HG03280 (cell line): ENCODE results near the gene MTG2.

Experiments
- ATAC-seq: cut with Tn5 transposase; IDR thresholded peaks from one replicate; pipeline ENCODE4 v1.9.1; 2021; ENCODE audit warnings: mild to moderate bottlenecking, moderate library complexity; ENCODE audit not compliant: unreplicated experiment

Gene MTG2

GRCh38 chr20:62178316-62179161 lies 4.3 kb upstream of the MTG2 start:
- ATAC-seq = no peak

- ATAC-seq = no peak
Measured at GRCh38 chr20:62179162-62179504, 3.7 kb upstream of the MTG2 start.

GRCh38 chr20:62181808-62182207 lies 1.0 kb upstream of the MTG2 start:
- no peak for ATAC-seq

GRCh38 chr20:62183426-62184142 lies 756 bp downstream of the MTG2 start:
- ATAC-seq = no peak

- ATAC-seq = no peak
Measured at GRCh38 chr20:62186096-62186426, 3.2 kb downstream of the MTG2 start.

- ATAC-seq = no peak
Measured at GRCh38 chr20:62186887-62187866, 4.3 kb downstream of the MTG2 start.

GRCh38 chr20:62190639-62191411 lies 8.0 kb downstream of the MTG2 start:
- ATAC-seq = no peak

GRCh38 chr20:62191781-62192559 lies 9.1 kb downstream of the MTG2 start:
- ATAC-seq = no peak

- no peak for ATAC-seq
Measured at GRCh38 chr20:62192635-62193034, 9.8 kb downstream of the MTG2 start.

GRCh38 chr20:62193079-62194025 lies 10.5 kb downstream of the MTG2 start:
- no peak for ATAC-seq

- ATAC-seq = no peak
Measured at GRCh38 chr20:62195075-62195405, 12.2 kb downstream of the MTG2 start.

- no peak for ATAC-seq
Measured at GRCh38 chr20:62195736-62196135, 12.9 kb downstream of the MTG2 start.

GRCh38 chr20:62196286-62196685 lies 13.5 kb downstream of the MTG2 start:
- no peak for ATAC-seq

- no peak for ATAC-seq
Measured at GRCh38 chr20:62197311-62197710, 14.5 kb downstream of the MTG2 start.

GRCh38 chr20:62197801-62198200 lies 15.0 kb downstream of the MTG2 start:
- no peak for ATAC-seq

- ATAC-seq = no peak
Measured at GRCh38 chr20:62198496-62198895, 15.7 kb downstream of the MTG2 start.

- ATAC-seq = no peak
Measured at GRCh38 chr20:62198931-62199330, 16.1 kb downstream of the MTG2 start.

- no peak for ATAC-seq
Measured at GRCh38 chr20:62200491-62201172, 17.8 kb downstream of the MTG2 start.
